ENCODE measurements around the gene CGNL1. TPM values are rescaled to one million over a fixed set of nuclear protein-coding genes. Genes with fewer than 3 reads are reported as not detected.

CGNL1 gene
- polyA plus RNA-seq, 1 donor: 7.8 TPM

GRCh38 chr15:57494581-57494980 is 118.3 kb downstream of the CGNL1 start:
- WGBS (ENCODE audit: insufficient coverage, low lambda C conversion rate): no CpG with 5 or more reads among the region's 4 CpGs
- Histone ChIP-seq H3K9me3 (ENCODE audit: control insufficient read depth, low read depth, low read length) (no peaks in the 10 kb centered on the region), H3K4me3 (ENCODE audit: low read length) (no peak overlapping the region), H3K36me3 (ENCODE audit: control insufficient read depth, insufficient read depth, low read length) (no peaks in the 10 kb centered on the region), H3K27me3 (ENCODE audit: control insufficient read depth, insufficient read depth, low read length) (no peaks in the 10 kb centered on the region), H3K4me1 (ENCODE audit: control insufficient read depth, insufficient read depth, low read length) (peaks cover 29% of the 10 kb centered on the region), H3K27ac (ENCODE audit: low read length) (no peak overlapping the region)
- DNase-seq: no peak

DNA sequence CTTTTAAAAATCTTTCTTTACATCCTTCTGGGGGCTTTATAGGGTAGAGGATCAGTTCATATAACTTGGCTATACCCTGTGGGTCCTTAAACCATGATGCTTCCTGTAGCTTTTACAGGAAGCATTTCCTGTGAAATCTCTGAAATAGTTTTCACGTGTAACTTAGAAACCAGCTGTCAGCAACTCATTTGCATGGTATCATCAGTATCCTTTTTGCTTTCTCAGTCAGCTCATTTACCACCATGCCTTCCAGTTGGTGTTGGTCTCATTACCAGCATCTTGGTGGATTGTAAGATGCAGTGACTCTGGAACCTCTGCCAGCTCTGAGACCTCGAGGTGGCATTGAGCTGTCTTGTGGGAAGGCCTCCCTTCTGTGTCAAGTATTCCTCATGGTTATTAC is 118.7 kb downstream of the CGNL1 start:
- Histone ChIP-seq H3K4me3 (ENCODE audit: low read length) (no peak overlapping the region), H3K27me3 (ENCODE audit: control insufficient read depth, insufficient read depth, low read length) (no peaks in the 10 kb centered on the region), H3K27ac (ENCODE audit: low read length) (no peak overlapping the region), H3K36me3 (ENCODE audit: control insufficient read depth, insufficient read depth, low read length) (no peaks in the 10 kb centered on the region), H3K4me1 (ENCODE audit: control insufficient read depth, insufficient read depth, low read length) (peaks cover 29% of the 10 kb centered on the region), H3K9me3 (ENCODE audit: control insufficient read depth, low read depth, low read length) (no peaks in the 10 kb centered on the region)
- DNase-seq: no peak
- no CpG with 5 or more reads among the region's 2 CpGs for WGBS (ENCODE audit: insufficient coverage, low lambda C conversion rate)

GRCh38 chr15:57495554-57496165 is 119.4 kb downstream of the CGNL1 start:
- Histone ChIP-seq H3K9me3 (ENCODE audit: control insufficient read depth, low read depth, low read length) (no peaks in the 10 kb centered on the region), H3K4me3 (ENCODE audit: low read length) (no peak overlapping the region), H3K27me3 (ENCODE audit: control insufficient read depth, insufficient read depth, low read length) (no peaks in the 10 kb centered on the region), H3K36me3 (ENCODE audit: control insufficient read depth, insufficient read depth, low read length) (no peaks in the 10 kb centered on the region), H3K27ac (ENCODE audit: low read length) (peak overlapping the region; percentile 6), H3K4me1 (ENCODE audit: control insufficient read depth, insufficient read depth, low read length) (peaks cover 29% of the 10 kb centered on the region)
- peak in 1 of 2 donors; percentile 71 for DNase-seq
- WGBS (ENCODE audit: insufficient coverage, low lambda C conversion rate): no CpG with 5 or more reads among the region's 2 CpGs

DNA sequence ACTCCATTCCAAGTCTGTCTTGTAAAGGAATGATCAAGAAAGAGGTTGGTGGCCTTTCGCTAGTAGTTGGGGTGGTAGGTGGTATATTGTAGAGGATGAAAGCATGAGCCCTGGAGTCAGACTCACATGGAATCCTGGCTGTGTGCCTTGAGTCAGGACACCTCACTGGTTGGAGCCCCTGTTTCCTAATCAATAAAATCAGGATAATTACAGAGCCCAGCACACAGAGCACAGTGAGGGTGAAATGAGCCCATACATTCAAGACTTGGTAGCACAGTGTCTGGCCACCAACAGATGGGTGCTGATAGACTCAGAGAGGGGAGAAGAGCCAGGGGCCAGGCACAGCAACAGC is 120.3 kb downstream of the CGNL1 start:
- H3K4me1 ChIP-seq (ENCODE audit: control insufficient read depth, insufficient read depth, low read length): peaks cover 29% of the 10 kb centered on the region
- no CpG with 5 or more reads among the region's 1 CpG for WGBS (ENCODE audit: insufficient coverage, low lambda C conversion rate)
- no peak overlapping the region for H3K4me3 ChIP-seq (ENCODE audit: low read length)
- no peaks in the 10 kb centered on the region for H3K36me3 ChIP-seq (ENCODE audit: control insufficient read depth, insufficient read depth, low read length)
- no peak for DNase-seq
- no peaks in the 10 kb centered on the region for H3K27me3 ChIP-seq (ENCODE audit: control insufficient read depth, insufficient read depth, low read length)
- H3K27ac ChIP-seq (ENCODE audit: low read length): peak overlapping the region; percentile 38
- H3K9me3 ChIP-seq (ENCODE audit: control insufficient read depth, low read depth, low read length): no peaks in the 10 kb centered on the region

- Histone ChIP-seq H3K27ac (ENCODE audit: low read length) (peak overlapping the region; percentile 48), H3K4me1 (ENCODE audit: control insufficient read depth, insufficient read depth, low read length) (peaks cover 29% of the 10 kb centered on the region), H3K36me3 (ENCODE audit: control insufficient read depth, insufficient read depth, low read length) (no peaks in the 10 kb centered on the region), H3K27me3 (ENCODE audit: control insufficient read depth, insufficient read depth, low read length) (no peaks in the 10 kb centered on the region), H3K4me3 (ENCODE audit: low read length) (no peak overlapping the region), H3K9me3 (ENCODE audit: control insufficient read depth, low read depth, low read length) (no peaks in the 10 kb centered on the region)
- WGBS (ENCODE audit: insufficient coverage, low lambda C conversion rate): 80% methylated on average over 1 of the region's 15 CpGs
- peak; percentile 74 to 88 for DNase-seq
Measured at GRCh38 chr15:57496946-57497869, 120.9 kb downstream of the CGNL1 start.

- Histone ChIP-seq H3K36me3 (ENCODE audit: control insufficient read depth, insufficient read depth, low read length) (no peaks in the 10 kb centered on the region), H3K27ac (ENCODE audit: low read length) (no peak overlapping the region), H3K4me1 (ENCODE audit: control insufficient read depth, insufficient read depth, low read length) (peaks cover 49% of the 10 kb centered on the region), H3K4me3 (ENCODE audit: low read length) (no peak overlapping the region), H3K9me3 (ENCODE audit: control insufficient read depth, low read depth, low read length) (no peaks in the 10 kb centered on the region), H3K27me3 (ENCODE audit: control insufficient read depth, insufficient read depth, low read length) (no peaks in the 10 kb centered on the region)
- no CpG with 5 or more reads among the region's 10 CpGs for WGBS (ENCODE audit: insufficient coverage, low lambda C conversion rate)
- DNase-seq: no peak
Measured at GRCh38 chr15:57500256-57500655, 124.0 kb downstream of the CGNL1 start.

- H3K9me3 ChIP-seq (ENCODE audit: control insufficient read depth, low read depth, low read length): no peaks in the 10 kb centered on the region
- H3K4me3 ChIP-seq (ENCODE audit: low read length): no peak overlapping the region
- no peak for DNase-seq
- no peak overlapping the region for H3K27ac ChIP-seq (ENCODE audit: low read length)
- no peaks in the 10 kb centered on the region for H3K36me3 ChIP-seq (ENCODE audit: control insufficient read depth, insufficient read depth, low read length)
- H3K4me1 ChIP-seq (ENCODE audit: control insufficient read depth, insufficient read depth, low read length): peaks cover 50% of the 10 kb centered on the region
- WGBS (ENCODE audit: insufficient coverage, low lambda C conversion rate): no CpG with 5 or more reads among the region's 6 CpGs
- no peaks in the 10 kb centered on the region for H3K27me3 ChIP-seq (ENCODE audit: control insufficient read depth, insufficient read depth, low read length)
Measured at GRCh38 chr15:57500979-57501576, 124.8 kb downstream of the CGNL1 start.

GRCh38 chr15:57502116-57502515 is 125.8 kb downstream of the CGNL1 start:
- DNase-seq: peak in 1 of 2 donors; percentile 39
- Histone ChIP-seq H3K27me3 (ENCODE audit: control insufficient read depth, insufficient read depth, low read length) (no peaks in the 10 kb centered on the region), H3K4me1 (ENCODE audit: control insufficient read depth, insufficient read depth, low read length) (peaks cover 49% of the 10 kb centered on the region), H3K4me3 (ENCODE audit: low read length) (no peak overlapping the region), H3K9me3 (ENCODE audit: control insufficient read depth, low read depth, low read length) (no peaks in the 10 kb centered on the region), H3K27ac (ENCODE audit: low read length) (no peak overlapping the region), H3K36me3 (ENCODE audit: control insufficient read depth, insufficient read depth, low read length) (no peaks in the 10 kb centered on the region)
- no CpG with 5 or more reads among the region's 2 CpGs for WGBS (ENCODE audit: insufficient coverage, low lambda C conversion rate)

- no CpG with 5 or more reads among the region's 6 CpGs for WGBS (ENCODE audit: insufficient coverage, low lambda C conversion rate)
- DNase-seq: no peak
- Histone ChIP-seq H3K36me3 (ENCODE audit: control insufficient read depth, insufficient read depth, low read length) (no peaks in the 10 kb centered on the region), H3K4me3 (ENCODE audit: low read length) (no peak overlapping the region), H3K9me3 (ENCODE audit: control insufficient read depth, low read depth, low read length) (no peaks in the 10 kb centered on the region), H3K27ac (ENCODE audit: low read length) (no peak overlapping the region), H3K27me3 (ENCODE audit: control insufficient read depth, insufficient read depth, low read length) (no peaks in the 10 kb centered on the region), H3K4me1 (ENCODE audit: control insufficient read depth, insufficient read depth, low read length) (peaks cover 50% of the 10 kb centered on the region)
Measured at GRCh38 chr15:57503051-57503702, 126.9 kb downstream of the CGNL1 start.

DNA sequence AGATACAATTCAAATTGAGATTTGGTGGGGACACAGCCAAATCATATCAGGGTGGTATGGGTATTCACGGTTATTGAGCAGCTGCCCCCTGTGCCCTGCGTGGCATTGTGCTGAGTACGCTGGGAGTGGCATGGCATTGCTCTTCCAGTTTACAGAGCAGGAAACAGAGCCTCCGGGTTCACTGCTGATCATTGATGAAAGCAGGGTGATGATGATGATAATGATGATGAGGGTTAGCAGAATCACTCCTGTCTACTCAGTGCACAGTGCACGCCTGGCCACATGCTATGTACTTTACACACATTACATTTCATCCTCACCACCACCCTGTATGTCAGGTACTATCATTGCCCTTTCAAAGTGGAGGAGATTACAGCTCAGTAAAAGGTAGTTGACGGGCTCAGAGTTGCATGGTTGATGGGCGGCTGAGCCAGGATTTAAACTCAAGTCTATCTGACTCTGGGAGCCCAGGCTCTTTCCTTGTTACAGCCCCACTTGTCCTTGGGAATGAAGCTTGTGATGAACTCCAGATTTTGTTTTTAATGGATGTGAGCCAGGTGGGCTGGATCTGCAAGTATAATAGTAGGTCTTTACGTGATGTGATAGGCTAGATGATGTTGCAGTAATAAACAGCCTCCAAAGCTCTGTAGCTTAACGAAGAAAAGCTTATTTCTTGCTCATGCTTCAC is 127.8 kb downstream of the CGNL1 start:
- no peak overlapping the region for H3K27ac ChIP-seq (ENCODE audit: low read length)
- no peaks in the 10 kb centered on the region for H3K9me3 ChIP-seq (ENCODE audit: control insufficient read depth, low read depth, low read length)
- WGBS (ENCODE audit: insufficient coverage, low lambda C conversion rate): no CpG with 5 or more reads among the region's 9 CpGs
- DNase-seq: no peak
- H3K36me3 ChIP-seq (ENCODE audit: control insufficient read depth, insufficient read depth, low read length): no peaks in the 10 kb centered on the region
- no peak overlapping the region for H3K4me3 ChIP-seq (ENCODE audit: low read length)
- H3K27me3 ChIP-seq (ENCODE audit: control insufficient read depth, insufficient read depth, low read length): no peaks in the 10 kb centered on the region
- peaks cover 52% of the 10 kb centered on the region for H3K4me1 ChIP-seq (ENCODE audit: control insufficient read depth, insufficient read depth, low read length)
